OCI-LY1 (cell line): Measurements from ENCODE around the gene FAM9B.

Experiments
- CTCF ChIP-seq: fragments of 200-600 bp; sonication (generic), shearing (Covaris generic); IDR thresholded peaks from 2 replicates; pipeline ENCODE4 v1.5.1; 2017; ENCODE audit warnings: mild to moderate bottlenecking, antibody characterized with exemption, low read length, moderate library complexity, mixed read lengths
- EZH2 ChIP-seq: fragments of 200-600 bp; sonication (generic), shearing (Covaris generic); IDR thresholded peaks from 2 replicates; pipeline ENCODE4 v1.8.0; 2017; ENCODE audit warnings: borderline replicate concordance, mixed run types, mild to moderate bottlenecking, antibody characterized with exemption, low read length, moderate library complexity, mixed read lengths

- TF ChIP-seq CTCF (no peak), EZH2 (no peak)
Measured at GRCh38 chrX:9033989-9034388, at the start of gene FAM9B.
